Measurements from ENCODE around the gene C1R. TPM values are rescaled to one million over a fixed set of nuclear protein-coding genes. Genes with fewer than 3 reads are reported as not detected.

C1R gene
- polyA plus RNA-seq, 1 of the 3 experiments (the other 2 are of a cell fraction), result 20.1 TPM

GRCh38 chr12:7093486-7093885 is 1.2 kb upstream of the C1R start:
- peaks cover 6% of the 10 kb centered on the region for H3F3A ChIP-seq (replicated peaks; ENCODE audit: insufficient read depth)
- H3K9me2 ChIP-seq, result no peaks in the 10 kb centered on the region
- no peak overlapping the region for H3K4me3 ChIP-seq (ENCODE audit: low read depth in 2 of 2, low read length in 1 of 2)
- H3K9me3 ChIP-seq, result no peaks in the 10 kb centered on the region
- no peak overlapping the region for H3K9ac ChIP-seq
- no peaks in the 10 kb centered on the region for H3K36me3 ChIP-seq (replicated peaks in 1 of 2; ENCODE audit: control insufficient read depth in 1 of 2, insufficient read depth in 2 of 2, low read length in 1 of 2)
- POLR2A ChIA-PET, result no interaction called here
- no peak for DNase-seq
- H3K79me2 ChIP-seq (ENCODE audit: insufficient read depth), result no peaks in the 10 kb centered on the region
- 52% methylated on average over 5 of the region's 5 CpGs for WGBS (ENCODE audit: low lambda C conversion rate)
- no peaks in the 10 kb centered on the region for H4K20me1 ChIP-seq (ENCODE audit: insufficient read depth)
- H3K27ac ChIP-seq (ENCODE audit: low read depth in 2 of 2, low read length in 1 of 2), result no peak overlapping the region
- TF ChIP-seq ELF1 (IDR thresholded peaks at IDR 0.05) (no peak), SIN3A (IDR thresholded peaks at IDR 0.05; ENCODE audit: borderline replicate concordance, low read depth, low read length) (no peak), JUND (IDR thresholded peaks at IDR 0.05) (no peak), SMC3 (IDR thresholded peaks at IDR 0.05; ENCODE audit: low read depth, low read length) (no peak), MEF2A (IDR thresholded peaks at IDR 0.05; ENCODE audit: borderline replicate concordance, low read depth) (no peak), GATA2 (CRISPR knock-in tag; IDR thresholded peaks at IDR 0.05) (no peak), GABPA (IDR thresholded peaks at IDR 0.05; ENCODE audit: low read depth) (no peak), EP300 (IDR thresholded peaks at IDR 0.05; ENCODE audit: borderline replicate concordance in 1 of 2, low read depth in 1 of 2, low read length in 1 of 2) (no peak), NRF1 (IDR thresholded peaks at IDR 0.05; ENCODE audit: low read depth, low read length) (no peak), USF2 (IDR thresholded peaks at IDR 0.05; ENCODE audit: borderline replicate concordance, low read depth, low read length) (no peak), RAD21 (IDR thresholded peaks at IDR 0.05; ENCODE audit: low read length) (no peak), YY1 (IDR thresholded peaks at IDR 0.05; ENCODE audit: low read depth) (no peak), ZBTB33 (IDR thresholded peaks at IDR 0.05; ENCODE audit: borderline replicate concordance, low read depth) (no peak)
- peaks cover 0 to 8% of the 10 kb centered on the region in 2 experiments; a peak in 1 of 4 replicates for H3K4me1 ChIP-seq (ENCODE audit: control insufficient read depth in 1 of 2, insufficient read depth in 2 of 2, low read depth in 1 of 2, low read length in 1 of 2)
- CTCF ChIA-PET, result interaction anchor here (1.0 to 2.5 kb wide), 12 partner anchors 9 to 221 kb away, joined by 3 to 19 read pairs (median 4); partner anchors contain the start of genes C1S and SPSB2
- no peak overlapping the region for H3K4me2 ChIP-seq
- H2AFZ ChIP-seq (ENCODE audit: low read depth), result no peak overlapping the region
- no peaks in the 10 kb centered on the region for H3K27me3 ChIP-seq (ENCODE audit: insufficient read depth)

- Histone ChIP-seq H3K9me3 (no peaks in the 10 kb centered on the region), H3K9ac (no peak overlapping the region), H3F3A (replicated peaks; ENCODE audit: insufficient read depth) (peaks cover 6% of the 10 kb centered on the region), H3K4me1 (ENCODE audit: control insufficient read depth in 1 of 2, insufficient read depth in 2 of 2, low read depth in 1 of 2, low read length in 1 of 2) (peaks cover 0 to 8% of the 10 kb centered on the region in 2 experiments; a peak in 1 of 4 replicates), H3K9me2 (no peaks in the 10 kb centered on the region), H3K27ac (ENCODE audit: low read depth in 2 of 2, low read length in 1 of 2) (no peak overlapping the region), H3K4me3 (ENCODE audit: low read depth in 2 of 2, low read length in 1 of 2) (no peak overlapping the region), H3K79me2 (ENCODE audit: insufficient read depth) (no peaks in the 10 kb centered on the region), H3K4me2 (no peak overlapping the region), H2AFZ (ENCODE audit: low read depth) (no peak overlapping the region), H3K36me3 (replicated peaks in 1 of 2; ENCODE audit: control insufficient read depth in 1 of 2, insufficient read depth in 2 of 2, low read length in 1 of 2) (no peaks in the 10 kb centered on the region), H4K20me1 (ENCODE audit: insufficient read depth) (no peaks in the 10 kb centered on the region), H3K27me3 (ENCODE audit: insufficient read depth) (no peaks in the 10 kb centered on the region)
- WGBS (ENCODE audit: low lambda C conversion rate), result 75% methylated on average over 6 of the region's 8 CpGs
- DNase-seq, result no peak
- ChIA-PET CTCF (interaction anchor here (0.6 to 2.5 kb wide), 16 partner anchors 10 to 220 kb away, joined by 3 to 19 read pairs (median 4); partner anchors contain the start of genes C1S and SPSB2), POLR2A (no interaction called here)
- TF ChIP-seq EP300 (IDR thresholded peaks at IDR 0.05; ENCODE audit: borderline replicate concordance in 1 of 2, low read depth in 1 of 2, low read length in 1 of 2) (no peak), MEF2A (IDR thresholded peaks at IDR 0.05; ENCODE audit: borderline replicate concordance, low read depth) (no peak), RXRA (IDR thresholded peaks at IDR 0.05; ENCODE audit: borderline replicate concordance, low read depth) (no peak), RFX5 (IDR thresholded peaks at IDR 0.05; ENCODE audit: low read length) (no peak), FOXJ3 (CRISPR knock-in tag; IDR thresholded peaks at IDR 0.05) (no peak), ELF1 (IDR thresholded peaks at IDR 0.05) (no peak), TEAD4 (IDR thresholded peaks at IDR 0.05; ENCODE audit: borderline replicate concordance, insufficient read depth) (no peak), MAX (IDR thresholded peaks at IDR 0.05; ENCODE audit: low read depth) (no peak), JUND (IDR thresholded peaks at IDR 0.05) (no peak), RCOR1 (IDR thresholded peaks at IDR 0.05; ENCODE audit: low read length) (no peak), CTCF (IDR thresholded peaks at IDR 0.05) (no peak), TCF12 (IDR thresholded peaks at IDR 0.05) (no peak), MXI1 (IDR thresholded peaks at IDR 0.05; ENCODE audit: low read depth, low read length) (no peak), GATA2 (CRISPR knock-in tag; IDR thresholded peaks at IDR 0.05) (no peak), TAF1 (IDR thresholded peaks at IDR 0.05; ENCODE audit: borderline replicate concordance, low read depth, low read length) (no peak), FOSL2 (IDR thresholded peaks at IDR 0.05; ENCODE audit: borderline replicate concordance, low read depth) (no peak)
These were observed 778 bp upstream of the C1R start for GRCh38 chr12:7092986-7093460.

Data from SK-N-SH (cell line).